ENCODE results near the gene CC2D2A. TPM values are rescaled to one million over a fixed set of nuclear protein-coding genes. Genes with fewer than 3 reads are reported as not detected.

CC2D2A gene
- total and polyA plus RNA-seq, 10 donors, result 2.6 to 16.6 (median 6.9) TPM

DNA sequence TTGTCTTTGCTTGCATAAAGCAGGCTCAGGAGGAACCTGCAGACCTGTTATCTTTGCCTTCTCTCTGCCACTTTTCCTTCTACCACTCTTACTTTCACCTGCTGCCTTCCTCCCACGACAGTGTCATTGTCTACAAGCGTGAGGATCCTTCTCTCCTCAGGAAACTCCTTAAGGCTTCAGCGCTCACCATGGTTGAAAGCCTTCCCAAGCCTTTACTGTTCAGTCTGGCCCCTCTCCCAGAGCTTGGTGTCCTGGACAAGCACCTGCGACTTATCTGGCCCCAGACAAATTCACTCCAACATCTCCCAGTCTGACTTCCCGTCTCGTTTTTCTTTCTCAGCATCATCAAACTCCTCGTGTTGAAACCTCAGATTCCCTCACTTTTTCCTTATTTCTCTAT lies 31.0 kb downstream of the CC2D2A start:
- intact Hi-C loops (cut with DNase I; ENCODE audit: low total_unique reads), result no loop called here
- H3K27me3 ChIP-seq (replicated peaks in 1 of 7), result no peaks in the 10 kb centered on the region
- WGBS, 5 donors, result 84 to 89% (median 87%) methylated on average over 7 of the region's 7 CpGs
- TF ChIP-seq POLR2AphosphoS5 (IDR thresholded peaks at IDR 0.05) (no peak), POLR2A (IDR thresholded peaks at IDR 0.05) (no peak)
- TF ChIP-seq, protein P1, sequence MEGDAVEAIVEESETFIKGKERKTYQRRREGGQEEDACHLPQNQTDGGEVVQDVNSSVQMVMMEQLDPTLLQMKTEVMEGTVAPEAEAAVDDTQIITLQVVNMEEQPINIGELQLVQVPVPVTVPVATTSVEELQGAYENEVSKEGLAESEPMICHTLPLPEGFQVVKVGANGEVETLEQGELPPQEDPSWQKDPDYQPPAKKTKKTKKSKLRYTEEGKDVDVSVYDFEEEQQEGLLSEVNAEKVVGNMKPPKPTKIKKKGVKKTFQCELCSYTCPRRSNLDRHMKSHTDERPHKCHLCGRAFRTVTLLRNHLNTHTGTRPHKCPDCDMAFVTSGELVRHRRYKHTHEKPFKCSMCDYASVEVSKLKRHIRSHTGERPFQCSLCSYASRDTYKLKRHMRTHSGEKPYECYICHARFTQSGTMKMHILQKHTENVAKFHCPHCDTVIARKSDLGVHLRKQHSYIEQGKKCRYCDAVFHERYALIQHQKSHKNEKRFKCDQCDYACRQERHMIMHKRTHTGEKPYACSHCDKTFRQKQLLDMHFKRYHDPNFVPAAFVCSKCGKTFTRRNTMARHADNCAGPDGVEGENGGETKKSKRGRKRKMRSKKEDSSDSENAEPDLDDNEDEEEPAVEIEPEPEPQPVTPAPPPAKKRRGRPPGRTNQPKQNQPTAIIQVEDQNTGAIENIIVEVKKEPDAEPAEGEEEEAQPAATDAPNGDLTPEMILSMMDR (IDR thresholded peaks at IDR 0.05 in 8 of 11, conservative IDR thresholded peaks at IDR 0.05 in 3 of 11), result no peak
- DNase-seq, result no peak
- H3K36me3 ChIP-seq, result peaks cover 0 to 18% (median 0%) of the 10 kb centered on the region in 6 donors
- peaks cover 0 to 9% (median 4%) of the 10 kb centered on the region in 8 donors for H3K9me3 ChIP-seq
- no peak overlapping the region for H3K27ac ChIP-seq
- H3K4me3 ChIP-seq, result no peak overlapping the region
- H3K4me1 ChIP-seq, result no peaks in the 10 kb centered on the region

DNA sequence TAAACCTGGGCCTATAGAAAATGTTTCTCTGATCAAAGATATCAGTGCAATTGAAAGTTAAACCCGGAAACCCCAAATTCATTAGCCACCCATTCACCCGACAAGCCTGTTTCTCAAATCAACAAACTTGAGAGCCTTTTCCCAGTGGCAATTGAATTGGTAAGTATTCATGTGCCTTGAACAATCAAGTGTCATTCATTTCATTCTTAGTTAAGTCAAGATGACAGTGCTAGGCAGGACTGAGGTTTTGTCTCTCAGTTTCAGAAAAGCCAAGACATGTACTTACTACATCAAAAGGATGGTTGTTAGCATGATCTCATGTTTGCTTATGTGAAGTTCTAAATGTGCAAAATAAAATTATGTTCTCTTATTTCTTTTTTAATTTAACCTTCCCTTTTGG lies 32.3 kb downstream of the CC2D2A start:
- Histone ChIP-seq H3K27me3 (replicated peaks in 1 of 7) (no peaks in the 10 kb centered on the region), H3K36me3 (peaks cover 0 to 18% (median 0%) of the 10 kb centered on the region in 6 donors), H3K9me3 (peaks cover 0 to 5% (median 2%) of the 10 kb centered on the region in 8 donors), H3K4me1 (no peaks in the 10 kb centered on the region), H3K4me3 (no peak overlapping the region), H3K27ac (no peak overlapping the region)
- TF ChIP-seq POLR2AphosphoS5 (IDR thresholded peaks at IDR 0.05) (no peak), POLR2A (IDR thresholded peaks at IDR 0.05) (no peak)
- TF ChIP-seq, protein P1 (IDR thresholded peaks at IDR 0.05 in 8 of 11, conservative IDR thresholded peaks at IDR 0.05 in 3 of 11), result no peak
- WGBS, 5 donors, result 84 to 97% (median 91%) methylated on average over 2 of the region's 2 CpGs
- no peak for DNase-seq
- intact Hi-C loops (cut with DNase I; ENCODE audit: low total_unique reads), result no loop called here

DNA sequence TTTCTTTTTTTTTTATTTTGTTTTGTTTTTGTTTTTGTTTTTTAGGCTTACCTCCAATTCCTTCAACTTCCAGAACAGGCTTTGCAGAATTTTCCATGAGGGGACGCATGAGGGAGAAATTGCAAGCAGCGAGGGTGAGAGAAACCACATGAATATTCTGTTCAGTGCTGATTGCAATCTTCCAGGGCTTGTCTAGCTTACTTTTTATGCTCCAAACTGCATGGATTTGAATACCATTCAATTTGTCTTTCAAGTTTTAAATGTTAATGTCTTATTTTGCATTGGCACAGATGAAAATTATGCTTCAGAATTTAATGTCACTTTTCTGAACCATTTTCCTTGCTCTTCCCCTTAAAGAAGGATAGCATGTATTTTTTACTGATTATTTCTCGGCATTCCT lies 32.7 kb downstream of the CC2D2A start:
- Histone ChIP-seq H3K4me1 (no peaks in the 10 kb centered on the region), H3K27me3 (replicated peaks in 1 of 7) (no peaks in the 10 kb centered on the region), H3K4me3 (no peak overlapping the region), H3K9me3 (peaks cover 0 to 1% (median 0%) of the 10 kb centered on the region in 8 donors), H3K27ac (no peak overlapping the region), H3K36me3 (peaks cover 0 to 20% (median 0%) of the 10 kb centered on the region in 6 donors)
- intact Hi-C loops (cut with DNase I; ENCODE audit: low total_unique reads), result no loop called here
- WGBS, 5 donors, result 82 to 91% (median 88%) methylated on average over 3 of the region's 3 CpGs
- no peak for TF ChIP-seq POLR2AphosphoS5 (IDR thresholded peaks at IDR 0.05)
- no peak for TF ChIP-seq POLR2A (IDR thresholded peaks at IDR 0.05)
- TF ChIP-seq, protein P1 (IDR thresholded peaks at IDR 0.05 in 8 of 11, conservative IDR thresholded peaks at IDR 0.05 in 3 of 11), result no peak
- DNase-seq, result no peak

DNA sequence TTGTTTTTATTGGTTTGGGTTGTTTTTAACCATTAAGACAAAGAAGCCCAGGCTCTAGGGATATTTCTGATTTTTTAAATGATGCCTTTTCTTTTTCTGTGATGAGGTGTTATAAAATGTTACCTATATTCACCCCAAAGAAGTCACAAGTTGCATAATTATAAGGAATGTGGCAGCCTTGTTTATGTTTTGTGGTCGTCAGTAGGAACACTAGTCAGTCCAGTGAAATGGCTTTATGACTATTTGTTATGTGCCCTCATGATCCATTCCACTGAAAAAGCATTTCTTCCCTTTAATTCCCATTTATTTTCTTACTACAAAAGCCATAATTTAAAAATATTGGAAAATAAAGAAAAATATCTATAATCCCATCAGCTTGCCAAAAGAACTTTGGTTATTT lies 34.4 kb downstream of the CC2D2A start:
- intact Hi-C loops (cut with DNase I; ENCODE audit: low total_unique reads), result no loop called here
- 85 to 95% (median 89%) methylated on average over 1 of the region's 1 CpG for WGBS, 5 donors
- Histone ChIP-seq H3K36me3 (peaks cover 0 to 27% (median 0%) of the 10 kb centered on the region in 6 donors), H3K27me3 (replicated peaks in 1 of 7) (no peaks in the 10 kb centered on the region), H3K27ac (no peak overlapping the region), H3K4me3 (no peak overlapping the region), H3K4me1 (no peaks in the 10 kb centered on the region), H3K9me3 (no peaks in the 10 kb centered on the region)
- no peak for TF ChIP-seq POLR2AphosphoS5 (IDR thresholded peaks at IDR 0.05)
- TF ChIP-seq POLR2A (IDR thresholded peaks at IDR 0.05), result no peak
- TF ChIP-seq, protein P1 (IDR thresholded peaks at IDR 0.05 in 8 of 11, conservative IDR thresholded peaks at IDR 0.05 in 3 of 11), result no peak
- DNase-seq, result no peak
